GM10248 (cell line): Measurements from ENCODE around the gene UCKL1.

Experiments used
- CTCF ChIA-PET: fragments of 300-600 bp; sonication (Branson Sonifier 250); formaldehyde crosslinking; extraction: SDS; loops from one replicate; lab custom pipeline; 2021; ENCODE audit warnings: antibody characterized with exemption; lab: Yijun Ruan, JAX
- POLR2A ChIA-PET: fragments of 350-650 bp; sonication (Branson Sonifier 250); formaldehyde crosslinking; extraction: SDS; loops from one replicate; lab custom pipeline; 2020; ENCODE audit warnings: antibody characterized with exemption; lab: Yijun Ruan, JAX
- DNase-seq: peaks from one replicate; pipeline ENCODE4 v3.0.0; 2012; ENCODE audit errors: extremely low spot score
- CTCF ChIP-seq: IDR thresholded peaks from 2 replicates; pipeline ENCODE4 v1.5.1; 2012; ENCODE audit warnings: mild to moderate bottlenecking, low read depth; ENCODE audit errors: extremely low read depth, missing control alignments, control extremely low read depth

UCKL1 gene

GRCh38 chr20:63940472-63941266 is 15.5 kb downstream of the UCKL1 start:
- ChIA-PET POLR2A (no interaction called here), CTCF (interaction anchor here (1.0 to 1.6 kb wide), 3 partner anchors 8 to 403 kb away, joined by 3 to 4 read pairs (median 3); partner anchors contain the start of gene PTK6)
- no peak for DNase-seq
- TF ChIP-seq CTCF = no peak

GRCh38 chr20:63940071-63940471 is 16.1 kb downstream of the UCKL1 start:
- ChIA-PET POLR2A (no interaction called here), CTCF (no interaction called here)
- no peak for TF ChIP-seq CTCF
- no peak for DNase-seq

- TF ChIP-seq CTCF = no peak
- CTCF ChIA-PET = no interaction called here
- POLR2A ChIA-PET = no interaction called here
- no peak for DNase-seq
Measured at GRCh38 chr20:63939061-63939935, 16.9 kb downstream of the UCKL1 start.

- TF ChIP-seq CTCF = no peak
- CTCF ChIA-PET = no interaction called here
- no peak for DNase-seq
- POLR2A ChIA-PET = no interaction called here
Measured at GRCh38 chr20:63937596-63937995, 18.6 kb downstream of the UCKL1 start.

GRCh38 chr20:63935447-63935846 is 20.8 kb downstream of the UCKL1 start:
- no peak for DNase-seq
- no peak for TF ChIP-seq CTCF
- CTCF ChIA-PET = interaction anchor here (1.1 to 1.5 kb wide), 3 partner anchors 17 to 122 kb away, joined by 4 to 5 read pairs (median 4); no protein-coding TSS in a partner anchor
- POLR2A ChIA-PET = interaction anchor here (0.6 kb wide), 1 partner anchor 654 kb away, joined by 4 read pairs; no protein-coding TSS in a partner anchor

- no peak for DNase-seq
- CTCF ChIA-PET = interaction anchor here (1.1 to 1.5 kb wide), 4 partner anchors 16 to 123 kb away, joined by 3 to 5 read pairs (median 4); no protein-coding TSS in a partner anchor
- TF ChIP-seq CTCF = no peak
- POLR2A ChIA-PET = interaction anchor here (0.6 kb wide), 1 partner anchor 653 kb away, joined by 4 read pairs; no protein-coding TSS in a partner anchor
Measured at GRCh38 chr20:63934271-63935068, 21.7 kb downstream of the UCKL1 start.
